22Rv1 (cell line): Measurements from ENCODE around the gene ARHGAP6.

Experiments
- ZFX ChIP-seq: fragments of 450-650 bp; IDR thresholded peaks from 2 replicates; pipeline ENCODE4 v1.6.1; 2017; ENCODE audit warnings: antibody characterized with exemption, borderline replicate concordance
- TF ChIP-seq, protein P1 (sequence below): fragments of 450-650 bp; IDR thresholded peaks from 2 replicates; pipeline ENCODE4 v1.5.1; 2017; ENCODE audit warnings: mild to moderate bottlenecking

DNA sequence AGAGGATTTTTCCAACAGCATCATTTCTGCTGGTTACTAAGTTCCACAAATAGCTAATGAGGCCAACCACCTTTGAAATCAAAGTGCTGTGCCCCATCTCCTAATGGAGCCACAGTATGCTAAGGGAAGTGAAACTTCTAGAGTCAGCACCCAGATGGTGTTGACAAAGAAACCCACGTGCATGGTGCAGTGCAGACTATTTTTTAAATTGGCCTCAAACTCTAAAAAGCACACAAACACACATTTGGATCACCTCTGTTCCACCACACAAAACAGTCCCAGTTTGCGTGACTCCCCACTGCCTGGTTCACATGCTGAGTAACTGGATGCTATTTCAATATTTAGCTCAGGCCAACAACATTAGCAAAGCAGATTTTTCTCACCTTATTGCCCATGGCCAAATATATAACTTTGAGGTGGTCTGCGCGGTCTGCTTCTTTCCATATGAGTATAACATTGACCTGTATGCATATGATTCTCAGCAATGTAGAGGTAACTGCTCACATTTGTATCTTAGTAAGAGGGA is 302.6 kb downstream of the ARHGAP6 start:
- TF ChIP-seq, protein P1, sequence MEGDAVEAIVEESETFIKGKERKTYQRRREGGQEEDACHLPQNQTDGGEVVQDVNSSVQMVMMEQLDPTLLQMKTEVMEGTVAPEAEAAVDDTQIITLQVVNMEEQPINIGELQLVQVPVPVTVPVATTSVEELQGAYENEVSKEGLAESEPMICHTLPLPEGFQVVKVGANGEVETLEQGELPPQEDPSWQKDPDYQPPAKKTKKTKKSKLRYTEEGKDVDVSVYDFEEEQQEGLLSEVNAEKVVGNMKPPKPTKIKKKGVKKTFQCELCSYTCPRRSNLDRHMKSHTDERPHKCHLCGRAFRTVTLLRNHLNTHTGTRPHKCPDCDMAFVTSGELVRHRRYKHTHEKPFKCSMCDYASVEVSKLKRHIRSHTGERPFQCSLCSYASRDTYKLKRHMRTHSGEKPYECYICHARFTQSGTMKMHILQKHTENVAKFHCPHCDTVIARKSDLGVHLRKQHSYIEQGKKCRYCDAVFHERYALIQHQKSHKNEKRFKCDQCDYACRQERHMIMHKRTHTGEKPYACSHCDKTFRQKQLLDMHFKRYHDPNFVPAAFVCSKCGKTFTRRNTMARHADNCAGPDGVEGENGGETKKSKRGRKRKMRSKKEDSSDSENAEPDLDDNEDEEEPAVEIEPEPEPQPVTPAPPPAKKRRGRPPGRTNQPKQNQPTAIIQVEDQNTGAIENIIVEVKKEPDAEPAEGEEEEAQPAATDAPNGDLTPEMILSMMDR, result no peak
- no peak for TF ChIP-seq ZFX
